SK-N-SH (cell line): ENCODE data around the gene KLHL35. TPM values are rescaled to one million over a fixed set of nuclear protein-coding genes. Genes with fewer than 3 reads are reported as not detected.

Experiments used
- CTCF ChIA-PET: fragments of 300-600, 350-600 bp; formaldehyde crosslinking; extraction: SDS; loops from one replicate; lab custom pipeline; 2021; lab: Yijun Ruan, JAX
- POLR2A ChIA-PET: fragments of 350-600 bp; sonication (Branson Sonifier 250); formaldehyde crosslinking; extraction: SDS; loops from one replicate; lab custom pipeline; 2020; ENCODE audit warnings: antibody characterized with exemption, inconsistent platforms; lab: Yijun Ruan, JAX
- DNase-seq: peaks from one replicate; pipeline ENCODE4 v3.0.0; 2012
- H2AFZ ChIP-seq: fragments of 200-600 bp; sonication (generic); 2 replicates; pipeline ENCODE4 v1.8.1; 2016; ENCODE audit warnings: antibody characterized with exemption, mild to moderate bottlenecking, low read depth
- H3F3A ChIP-seq: fragments of 200-600 bp; sonication (generic); replicated peaks from 2 replicates; pipeline ENCODE3; 2016; ENCODE audit warnings: antibody characterized with exemption, mild to moderate bottlenecking; ENCODE audit not compliant: insufficient read depth
- H3K27ac ChIP-seq, 2 experiments: fragments of 200-500 bp in 1 of 2; fragments of 200-600 bp in 1 of 2; sonication (Bioruptor generic) in 1 of 2; sonication (generic), shearing (Covaris generic) in 1 of 2; 2 replicates each; pipeline versions ENCODE4 v1.5.1 to v1.6.1; 2014 to 2016; ENCODE audit warnings: low read depth in 2 of 2, inconsistent platforms in 1 of 2, low read length in 1 of 2, mild to moderate bottlenecking in 1 of 2, mixed read lengths in 1 of 2
- H3K27me3 ChIP-seq: fragments of 200-600 bp; sonication (generic), shearing (Covaris generic); 2 replicates; pipeline ENCODE4 v1.6.1; 2016; ENCODE audit warnings: mixed run types; ENCODE audit not compliant: insufficient read depth
- H3K36me3 ChIP-seq, 2 experiments: fragments of 200-500 bp in 1 of 2; fragments of 200-600 bp in 1 of 2; sonication (Bioruptor generic) in 1 of 2; sonication (generic) in 1 of 2; replicated peaks in 1 of 2; 2 replicates each; pipeline versions ENCODE3 to v1.5.1; 2014 to 2016; ENCODE audit warnings: low read length in 1 of 2, mild to moderate bottlenecking in 1 of 2; ENCODE audit not compliant: insufficient read depth in 2 of 2, control insufficient read depth in 1 of 2
- H3K4me1 ChIP-seq, 2 experiments: fragments of 200-500 bp in 1 of 2; fragments of 200-600 bp in 1 of 2; sonication (Bioruptor generic) in 1 of 2; sonication (generic), shearing (Covaris generic) in 1 of 2; 2 replicates each; pipeline versions ENCODE4 v1.5.1 to v1.6.1; 2014 to 2016; ENCODE audit warnings: low read depth in 1 of 2, low read length in 1 of 2, mixed run types in 1 of 2; ENCODE audit not compliant: insufficient read depth in 2 of 2, control insufficient read depth in 1 of 2
- H3K4me2 ChIP-seq: fragments of 200-600 bp; sonication (generic), shearing (Covaris generic); 2 replicates; pipeline ENCODE4 v1.6.1; 2017; ENCODE audit warnings: mixed run types
- H3K4me3 ChIP-seq, 2 experiments: fragments of 200-500 bp in 1 of 2; fragments of 200-600 bp in 1 of 2; sonication (Bioruptor generic) in 1 of 2; sonication (generic), shearing (Covaris generic) in 1 of 2; 2 replicates each; pipeline versions ENCODE4 v1.5.1 to v1.8.1; 2014 to 2016; ENCODE audit warnings: low read depth in 2 of 2, inconsistent platforms in 1 of 2, low read length in 1 of 2, mild to moderate bottlenecking in 1 of 2, mixed read lengths in 1 of 2, moderate library complexity in 1 of 2
- H3K79me2 ChIP-seq: fragments of 200-600 bp; sonication (generic); 2 replicates; pipeline ENCODE4 v1.8.1; 2017; ENCODE audit warnings: mild to moderate bottlenecking; ENCODE audit not compliant: insufficient read depth
- H3K9ac ChIP-seq: fragments of 200-600 bp; sonication (generic); 2 replicates; pipeline ENCODE4 v1.6.1; 2017; ENCODE audit warnings: mixed run types
- H3K9me2 ChIP-seq: fragments of 200-600 bp; sonication (generic); 2 replicates; pipeline ENCODE4 v1.6.1; 2017; ENCODE audit warnings: mixed run types
- H3K9me3 ChIP-seq: fragments of 200-600 bp; sonication (generic); 2 replicates; pipeline ENCODE4 v1.6.1; 2017; ENCODE audit warnings: mixed run types, mild to moderate bottlenecking, moderate library complexity
- H4K20me1 ChIP-seq: fragments of 200-600 bp; sonication (generic); 2 replicates; pipeline ENCODE4 v1.6.1; 2017; ENCODE audit warnings: mild to moderate bottlenecking, mixed run types; ENCODE audit not compliant: insufficient read depth
- CHD2 ChIP-seq: fragments of 150-350 bp; IDR thresholded peaks from 2 replicates; pipeline ENCODE4 v1.6.1; 2018; ENCODE audit warnings: low read length; ENCODE audit not compliant: partially characterized antibody
- ELF1 ChIP-seq: IDR thresholded peaks from 2 replicates; pipeline ENCODE4 v1.4.0; 2012
- EP300 ChIP-seq, 2 experiments: IDR thresholded peaks; 2 replicates each; pipeline versions ENCODE4 v1.4.0 to v1.6.1; 2012; ENCODE audit warnings: borderline replicate concordance in 1 of 2, low read depth in 1 of 2, low read length in 1 of 2
- FOXJ3 ChIP-seq: sonication (generic); formaldehyde crosslinking; IDR thresholded peaks from 2 replicates; pipeline ENCODE4 v1.5.1; 2020; ENCODE audit warnings: mild to moderate bottlenecking, missing genetic modification reagents
- GATA2 ChIP-seq: sonication (generic); formaldehyde crosslinking; IDR thresholded peaks from 2 replicates; pipeline ENCODE4 v1.5.0; 2020; ENCODE audit warnings: mild to moderate bottlenecking, missing genetic modification reagents
- MXI1 ChIP-seq: IDR thresholded peaks from 2 replicates; pipeline ENCODE4 v1.6.1; 2012; ENCODE audit warnings: mild to moderate bottlenecking, low read depth, low read length, improper control_type of control experiment
- NRF1 ChIP-seq: IDR thresholded peaks from 2 replicates; pipeline ENCODE4 v1.6.1; 2012; ENCODE audit warnings: low read depth, mild to moderate bottlenecking, low read length
- POLR2AphosphoS5 ChIP-seq: IDR thresholded peaks from 2 replicates; pipeline ENCODE4 v1.6.1; 2012; ENCODE audit warnings: low read depth, low read length
- RAD21 ChIP-seq: IDR thresholded peaks from 2 replicates; pipeline ENCODE4 v1.6.1; 2012; ENCODE audit warnings: mild to moderate bottlenecking, low read length
- RCOR1 ChIP-seq: fragments of 150-350 bp; IDR thresholded peaks from 2 replicates; pipeline ENCODE4 v1.6.1; 2017; ENCODE audit warnings: antibody characterized with exemption, low read length
- RFX5 ChIP-seq: IDR thresholded peaks from 2 replicates; pipeline ENCODE4 v1.6.1; 2012; ENCODE audit warnings: mild to moderate bottlenecking, improper control_type of control experiment, low read length
- SIN3A ChIP-seq: IDR thresholded peaks from 2 replicates; pipeline ENCODE4 v1.6.1; 2012; ENCODE audit warnings: low read depth, mild to moderate bottlenecking, low read length, moderate library complexity, borderline replicate concordance
- SMC3 ChIP-seq: IDR thresholded peaks from 2 replicates; pipeline ENCODE4 v1.6.1; 2012; ENCODE audit warnings: low read depth, low read length, improper control_type of control experiment
- TEAD4 ChIP-seq: IDR thresholded peaks from 2 replicates; pipeline ENCODE4 v1.4.0; 2012; ENCODE audit warnings: mild to moderate bottlenecking, borderline replicate concordance; ENCODE audit not compliant: insufficient read depth
- WGBS: methylation state at CpG from one replicate; pipeline ENCODE4 v1.1.6; 2017; ENCODE audit warnings: low lambda C conversion rate; 5-methylcytosine and 5-hydroxymethylcytosine counted together
- polyA plus RNA-seq, 3 experiments: library from polyadenylated mRNA; depleted of rRNA; stranded (reverse); fragments of >200 nt; gene quantifications; 2 replicates each; pipeline ENCODE4 v1.2.3, GENCODE V29; 2012
- TF ChIP-seq, protein P1 (sequence below): fragments of 200-600 bp; sonication (generic); IDR thresholded peaks from 2 replicates; pipeline ENCODE4 v1.6.1; 2017; ENCODE audit warnings: antibody characterized with exemption, mild to moderate bottlenecking, moderate library complexity
- TF ChIP-seq, protein P2 (sequence below): fragments of 150-350 bp; IDR thresholded peaks from 2 replicates; pipeline ENCODE4 v1.6.1; 2017; ENCODE audit warnings: antibody characterized with exemption, low read length, low read depth, borderline replicate concordance
- TF ChIP-seq, protein P3 (sequence below): IDR thresholded peaks from 2 replicates; pipeline ENCODE4 v1.4.0; 2012; ENCODE audit warnings: low read depth, borderline replicate concordance
- TF ChIP-seq, protein P4 (sequence below): fragments of 150-350 bp; IDR thresholded peaks from 2 replicates; pipeline ENCODE4 v1.6.1; 2016; ENCODE audit warnings: mild to moderate bottlenecking, low read depth, low read length

KLHL35 gene
- polyA plus RNA-seq, 1 of the 3 experiments (the other 2 are of a cell fraction) = 1.7 TPM

DNA sequence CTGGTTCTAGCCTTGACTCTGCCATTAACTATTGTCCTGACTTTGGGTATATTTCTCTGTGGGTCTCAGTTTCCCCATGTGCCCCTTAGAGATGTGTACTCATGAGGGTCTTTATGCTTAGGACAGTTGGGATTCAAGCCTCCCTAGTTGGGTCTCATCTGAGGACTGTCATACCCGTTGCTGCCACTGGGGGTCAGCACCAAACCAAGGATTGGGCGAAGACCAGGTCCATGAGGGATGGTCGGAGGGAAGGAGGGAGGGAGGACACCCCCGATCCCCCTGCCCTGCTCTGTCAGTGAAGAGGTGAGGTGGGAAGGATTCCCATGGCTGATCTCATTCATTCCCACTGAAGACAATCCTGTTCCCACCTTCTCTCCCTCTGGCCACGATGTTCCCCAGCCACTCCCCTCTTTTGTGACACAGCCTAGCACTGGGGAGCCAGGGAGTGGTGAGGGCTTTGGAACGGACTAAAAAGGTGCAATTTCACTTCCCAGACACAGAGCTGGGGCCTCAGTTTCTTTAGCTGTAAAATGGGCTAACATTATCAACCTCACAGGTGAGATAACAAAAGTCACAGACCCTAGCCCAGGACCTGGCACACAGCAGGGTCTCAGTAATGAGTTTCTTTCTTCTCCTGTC is 12.4 kb upstream of the KLHL35 start:
- no peaks in the 10 kb centered on the region for H3K27me3 ChIP-seq
- H3K4me1 ChIP-seq = peaks cover 0 to 2% of the 10 kb centered on the region in 2 experiments; a peak in 1 of 4 replicates
- H3K9me3 ChIP-seq = no peaks in the 10 kb centered on the region
- no peak for TF ChIP-seq EP300 (IDR thresholded peaks at IDR 0.05; ENCODE audit: borderline replicate concordance in 1 of 2, low read depth in 1 of 2, low read length in 1 of 2)
- TF ChIP-seq NRF1 = no peak
- TF ChIP-seq RAD21 = peak; percentile 100
- TF ChIP-seq, protein P1, sequence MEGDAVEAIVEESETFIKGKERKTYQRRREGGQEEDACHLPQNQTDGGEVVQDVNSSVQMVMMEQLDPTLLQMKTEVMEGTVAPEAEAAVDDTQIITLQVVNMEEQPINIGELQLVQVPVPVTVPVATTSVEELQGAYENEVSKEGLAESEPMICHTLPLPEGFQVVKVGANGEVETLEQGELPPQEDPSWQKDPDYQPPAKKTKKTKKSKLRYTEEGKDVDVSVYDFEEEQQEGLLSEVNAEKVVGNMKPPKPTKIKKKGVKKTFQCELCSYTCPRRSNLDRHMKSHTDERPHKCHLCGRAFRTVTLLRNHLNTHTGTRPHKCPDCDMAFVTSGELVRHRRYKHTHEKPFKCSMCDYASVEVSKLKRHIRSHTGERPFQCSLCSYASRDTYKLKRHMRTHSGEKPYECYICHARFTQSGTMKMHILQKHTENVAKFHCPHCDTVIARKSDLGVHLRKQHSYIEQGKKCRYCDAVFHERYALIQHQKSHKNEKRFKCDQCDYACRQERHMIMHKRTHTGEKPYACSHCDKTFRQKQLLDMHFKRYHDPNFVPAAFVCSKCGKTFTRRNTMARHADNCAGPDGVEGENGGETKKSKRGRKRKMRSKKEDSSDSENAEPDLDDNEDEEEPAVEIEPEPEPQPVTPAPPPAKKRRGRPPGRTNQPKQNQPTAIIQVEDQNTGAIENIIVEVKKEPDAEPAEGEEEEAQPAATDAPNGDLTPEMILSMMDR = peak; percentile 94
- TF ChIP-seq MXI1 = no peak
- TF ChIP-seq SMC3 = peak; percentile 99
- TF ChIP-seq, protein P2, sequence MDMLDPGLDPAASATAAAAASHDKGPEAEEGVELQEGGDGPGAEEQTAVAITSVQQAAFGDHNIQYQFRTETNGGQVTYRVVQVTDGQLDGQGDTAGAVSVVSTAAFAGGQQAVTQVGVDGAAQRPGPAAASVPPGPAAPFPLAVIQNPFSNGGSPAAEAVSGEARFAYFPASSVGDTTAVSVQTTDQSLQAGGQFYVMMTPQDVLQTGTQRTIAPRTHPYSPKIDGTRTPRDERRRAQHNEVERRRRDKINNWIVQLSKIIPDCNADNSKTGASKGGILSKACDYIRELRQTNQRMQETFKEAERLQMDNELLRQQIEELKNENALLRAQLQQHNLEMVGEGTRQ = no peak
- TF ChIP-seq SIN3A = no peak
- no peak for TF ChIP-seq RFX5
- no peak for TF ChIP-seq FOXJ3 (CRISPR knock-in tag)
- TF ChIP-seq RCOR1 = 0 out of 2 replicates have a peak, but pooled peaks have one; percentile 14
- H2AFZ ChIP-seq = no peak overlapping the region
- H3K9ac ChIP-seq = no peak overlapping the region
- H3K9me2 ChIP-seq = no peaks in the 10 kb centered on the region
- ChIA-PET POLR2A (no interaction called here), CTCF (interaction anchor here (0.5 to 8.5 kb wide), 34 partner anchors 12 to 1257 kb away, joined by 3 to 275 read pairs (median 4); partner anchors contain the start of genes GDPD5 and KLHL35)
- H3F3A ChIP-seq = no peaks in the 10 kb centered on the region
- H3K36me3 ChIP-seq = no peaks in the 10 kb centered on the region
- 25% methylated on average over 6 of the region's 6 CpGs for WGBS
- H3K4me3 ChIP-seq = peak overlapping the region in 1 of 2 experiments; percentile 9; a peak in 1 of 4 replicates
- no peak overlapping the region for H3K27ac ChIP-seq
- H3K4me2 ChIP-seq = no peak overlapping the region
- H3K79me2 ChIP-seq = no peaks in the 10 kb centered on the region
- H4K20me1 ChIP-seq = no peaks in the 10 kb centered on the region
- DNase-seq = peak; percentile 92

DNA sequence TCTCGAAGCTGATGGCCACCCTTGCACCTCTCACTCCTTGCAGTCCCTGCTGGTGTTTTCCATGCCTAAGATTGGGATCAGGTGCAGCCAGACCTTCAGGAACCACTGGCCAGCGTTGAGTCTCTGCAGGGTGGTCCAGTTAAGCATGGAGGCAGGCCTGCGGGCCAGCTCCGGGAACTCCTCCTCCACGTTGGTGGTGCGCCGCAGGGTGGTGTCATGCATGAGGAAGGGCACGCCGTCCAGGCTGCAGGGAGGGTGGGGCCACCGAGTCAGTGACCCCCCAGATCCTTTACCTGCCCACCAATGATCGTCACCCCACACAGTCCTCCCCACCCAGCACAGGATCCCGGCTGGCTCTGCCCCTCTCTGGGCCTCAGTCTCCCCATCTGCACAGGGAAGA is 10.0 kb upstream of the KLHL35 start:
- Histone ChIP-seq H2AFZ (no peak overlapping the region), H4K20me1 (no peaks in the 10 kb centered on the region), H3K9me3 (no peaks in the 10 kb centered on the region), H3K4me2 (no peak overlapping the region), H3K4me3 (no peak overlapping the region), H3K9ac (no peak overlapping the region), H3K9me2 (no peaks in the 10 kb centered on the region), H3K79me2 (no peaks in the 10 kb centered on the region), H3K4me1 (peaks cover 0 to 2% of the 10 kb centered on the region in 2 experiments; a peak in 1 of 4 replicates), H3K27ac (no peak overlapping the region), H3F3A (no peaks in the 10 kb centered on the region), H3K36me3 (no peaks in the 10 kb centered on the region), H3K27me3 (no peaks in the 10 kb centered on the region)
- DNase-seq = no peak
- CTCF ChIA-PET = interaction anchor here (0.8 to 8.5 kb wide), 6 partner anchors 15 to 141 kb away, joined by 3 to 275 read pairs (median 8); partner anchors contain the start of gene GDPD5
- POLR2A ChIA-PET = interaction anchor here (0.6 kb wide), 1 partner anchor 87 kb away, joined by 3 read pairs; no protein-coding TSS in a partner anchor
- 40% methylated on average over 1 of the region's 12 CpGs for WGBS
- TF ChIP-seq POLR2AphosphoS5 (no peak), CHD2 (no peak), GATA2 (no peak), NRF1 (no peak), RAD21 (no peak), TEAD4 (no peak), ELF1 (no peak), RFX5 (no peak)
- TF ChIP-seq, protein P1 = no peak
- TF ChIP-seq, protein P3, sequence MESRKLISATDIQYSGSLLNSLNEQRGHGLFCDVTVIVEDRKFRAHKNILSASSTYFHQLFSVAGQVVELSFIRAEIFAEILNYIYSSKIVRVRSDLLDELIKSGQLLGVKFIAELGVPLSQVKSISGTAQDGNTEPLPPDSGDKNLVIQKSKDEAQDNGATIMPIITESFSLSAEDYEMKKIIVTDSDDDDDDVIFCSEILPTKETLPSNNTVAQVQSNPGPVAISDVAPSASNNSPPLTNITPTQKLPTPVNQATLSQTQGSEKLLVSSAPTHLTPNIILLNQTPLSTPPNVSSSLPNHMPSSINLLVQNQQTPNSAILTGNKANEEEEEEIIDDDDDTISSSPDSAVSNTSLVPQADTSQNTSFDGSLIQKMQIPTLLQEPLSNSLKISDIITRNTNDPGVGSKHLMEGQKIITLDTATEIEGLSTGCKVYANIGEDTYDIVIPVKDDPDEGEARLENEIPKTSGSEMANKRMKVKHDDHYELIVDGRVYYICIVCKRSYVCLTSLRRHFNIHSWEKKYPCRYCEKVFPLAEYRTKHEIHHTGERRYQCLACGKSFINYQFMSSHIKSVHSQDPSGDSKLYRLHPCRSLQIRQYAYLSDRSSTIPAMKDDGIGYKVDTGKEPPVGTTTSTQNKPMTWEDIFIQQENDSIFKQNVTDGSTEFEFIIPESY = no peak
- TF ChIP-seq, protein P4, sequence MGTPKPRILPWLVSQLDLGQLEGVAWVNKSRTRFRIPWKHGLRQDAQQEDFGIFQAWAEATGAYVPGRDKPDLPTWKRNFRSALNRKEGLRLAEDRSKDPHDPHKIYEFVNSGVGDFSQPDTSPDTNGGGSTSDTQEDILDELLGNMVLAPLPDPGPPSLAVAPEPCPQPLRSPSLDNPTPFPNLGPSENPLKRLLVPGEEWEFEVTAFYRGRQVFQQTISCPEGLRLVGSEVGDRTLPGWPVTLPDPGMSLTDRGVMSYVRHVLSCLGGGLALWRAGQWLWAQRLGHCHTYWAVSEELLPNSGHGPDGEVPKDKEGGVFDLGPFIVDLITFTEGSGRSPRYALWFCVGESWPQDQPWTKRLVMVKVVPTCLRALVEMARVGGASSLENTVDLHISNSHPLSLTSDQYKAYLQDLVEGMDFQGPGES = no peak
